AG08396 (cell line): ENCODE data around the gene SBSN.

Source experiments
- DNase-seq: peaks from one replicate; pipeline ENCODE4 v3.0.0; 2012; ENCODE audit warnings: low spot score, mixed read lengths

Gene SBSN

GRCh38 chr19:35553385-35554000, 25.4 kb upstream of the SBSN start:
- no peak for DNase-seq

- DNase-seq = no peak
These were observed 24.6 kb upstream of the SBSN start for GRCh38 chr19:35552534-35553384.

GRCh38 chr19:35551091-35551810, 23.1 kb upstream of the SBSN start:
- no peak for DNase-seq

- no peak for DNase-seq
These were observed 21.9 kb upstream of the SBSN start for GRCh38 chr19:35549879-35550523.

GRCh38 chr19:35549174-35549788, 21.2 kb upstream of the SBSN start:
- DNase-seq = peak; percentile 83

GRCh38 chr19:35546532-35546931, 18.4 kb upstream of the SBSN start:
- no peak for DNase-seq

GRCh38 chr19:35545855-35546381, 17.8 kb upstream of the SBSN start:
- peak; percentile 68 for DNase-seq

GRCh38 chr19:35545001-35545854, 17.1 kb upstream of the SBSN start, which contains the start of gene TMEM147:
Gene TMEM147, plus strand, starts transcription at chr19:35545626. Its CDS starts 114 bp downstream, at chr19:35545740.
- peak; percentile 99 for DNase-seq

GRCh38 chr19:35544110-35544802, 16.1 kb upstream of the SBSN start:
- no peak for DNase-seq

GRCh38 chr19:35543280-35544109, 15.4 kb upstream of the SBSN start:
- DNase-seq = no peak

GRCh38 chr19:35542209-35542608, 14.1 kb upstream of the SBSN start:
- no peak for DNase-seq

- no peak for DNase-seq
These were observed 12.3 kb upstream of the SBSN start for GRCh38 chr19:35540356-35540927.

GRCh38 chr19:35539850-35540249, 11.7 kb upstream of the SBSN start:
- no peak for DNase-seq

GRCh38 chr19:35539314-35539713, 11.2 kb upstream of the SBSN start:
- DNase-seq = no peak

GRCh38 chr19:35534803-35535480, 6.8 kb upstream of the SBSN start:
- no peak for DNase-seq

- peak; percentile 47 for DNase-seq
These were observed 5.8 kb upstream of the SBSN start for GRCh38 chr19:35533822-35534392.

- DNase-seq = peak; percentile 65
These were observed 5.2 kb upstream of the SBSN start, which contains the start of gene GAPDHS for GRCh38 chr19:35533201-35533821. Gene GAPDHS, plus strand, starts transcription at chr19:35533456. Its CDS starts 72 bp downstream, at chr19:35533528.
